GM20000 (cell line): ENCODE measurements around the gene PPIL1.

ENCODE experiments used
- DNase-seq: peaks from one replicate; pipeline ENCODE4 v3.0.0; 2012; ENCODE audit warnings: low spot score
- CTCF ChIP-seq: IDR thresholded peaks from 2 replicates; pipeline ENCODE4 v1.5.1; 2012; ENCODE audit warnings: mild to moderate bottlenecking, control low read depth; ENCODE audit errors: extremely low read depth, missing control alignments

Gene PPIL1

GRCh38 chr6:36824253-36824652, 50.4 kb downstream of the PPIL1 start:
- DNase-seq = no peak
- no peak for TF ChIP-seq CTCF

GRCh38 chr6:36823421-36824096, 51.0 kb downstream of the PPIL1 start:
- no peak for TF ChIP-seq CTCF
- no peak for DNase-seq

DNA sequence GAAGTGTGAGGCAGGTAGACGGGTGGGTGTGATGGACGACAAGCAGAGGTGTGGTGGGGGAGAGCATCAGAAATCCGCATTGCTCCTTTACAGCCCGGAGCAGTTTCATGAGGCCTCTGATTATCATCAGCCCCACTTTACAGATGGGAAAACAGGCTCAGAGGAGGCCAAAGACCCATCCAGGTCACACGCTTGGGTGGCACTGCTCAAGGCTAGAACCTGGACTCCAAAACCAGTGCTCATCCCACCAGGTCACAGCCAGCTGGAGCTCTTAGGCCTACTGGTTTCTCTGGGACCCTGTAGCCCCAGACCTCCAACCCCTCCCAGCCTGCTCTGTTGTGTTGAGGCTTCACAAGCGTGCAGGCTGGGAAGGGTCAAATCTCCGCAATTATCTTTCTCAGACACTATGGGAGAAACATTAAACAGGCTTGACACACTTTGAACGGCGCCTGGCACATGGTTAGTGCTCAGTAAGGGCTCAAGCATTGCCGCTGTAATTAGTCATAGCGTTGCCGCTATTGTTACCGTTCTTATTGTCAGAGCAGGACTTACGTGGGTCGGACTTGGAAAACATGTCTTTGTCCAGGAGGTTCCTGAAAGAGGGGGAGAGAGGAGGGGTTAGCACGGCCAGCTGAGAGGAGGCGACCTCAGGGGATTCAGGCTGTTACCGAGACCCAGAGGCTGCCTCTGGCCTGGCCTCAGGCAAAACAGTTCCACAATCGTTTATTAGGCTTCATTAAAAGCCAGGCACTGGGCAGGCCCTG, 51.9 kb downstream of the PPIL1 start:
- TF ChIP-seq CTCF = no peak
- no peak for DNase-seq

DNA sequence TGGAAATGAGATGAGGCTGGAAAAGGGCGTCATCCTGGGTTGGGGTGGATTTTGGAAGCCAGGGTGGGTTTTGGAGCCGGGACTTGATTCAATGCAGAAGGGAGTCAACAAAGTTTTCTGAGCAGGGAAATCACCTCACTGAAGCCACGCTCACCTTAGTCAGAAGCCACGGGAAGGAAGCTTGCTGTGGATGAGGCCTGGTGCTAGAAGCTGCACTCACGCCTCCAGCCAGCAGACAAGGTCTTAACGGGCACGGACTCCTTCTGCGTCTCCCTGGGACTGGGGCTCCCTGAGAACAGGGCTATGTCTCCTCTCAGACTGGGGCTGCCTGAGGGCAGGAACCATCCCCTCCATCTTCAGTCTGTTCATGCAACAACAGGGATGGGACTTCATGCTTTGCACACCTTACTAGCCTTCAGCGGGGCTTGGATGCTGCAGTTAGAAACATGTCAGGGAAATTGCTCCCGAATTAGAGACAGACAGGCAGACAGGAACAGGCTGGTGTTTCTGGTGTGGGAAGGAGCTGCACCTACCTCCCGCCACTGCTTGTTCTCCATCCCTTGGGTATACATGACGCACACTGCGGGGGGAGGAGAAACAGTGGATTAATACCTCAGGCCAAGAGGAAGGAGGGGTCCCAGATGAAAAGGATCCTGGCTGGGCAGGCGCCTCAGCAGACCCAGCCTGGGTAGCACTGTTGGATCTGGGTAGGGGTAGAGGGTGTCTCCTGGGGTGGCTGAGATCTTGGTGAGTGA, 52.8 kb downstream of the PPIL1 start:
- no peak for TF ChIP-seq CTCF
- DNase-seq = no peak

GRCh38 chr6:36820700-36821580, 53.7 kb downstream of the PPIL1 start:
- no peak for DNase-seq
- no peak for TF ChIP-seq CTCF

- no peak for DNase-seq
- no peak for TF ChIP-seq CTCF
Measured at GRCh38 chr6:36818756-36819155, 55.8 kb downstream of the PPIL1 start.
